Nephron progenitor cell (in vitro differentiated cells): ENCODE data around the gene MARS2.
A peak's percentile ranks its signal among the peaks of the same experiment; 100 is the strongest.

Experiments
- DNase-seq: peaks from one replicate; pipeline ENCODE4 v3.0.0; 2021
- H3K27ac Mint-ChIP-seq: 2 replicates; pipeline ENCODE4 v1.8.0; 2021; ENCODE audit warnings: mild to moderate bottlenecking, moderate library complexity, mixed read lengths
- H3K27me3 Mint-ChIP-seq: 2 replicates; pipeline ENCODE4 v1.8.0; 2021; ENCODE audit warnings: mild to moderate bottlenecking, low read depth, mixed read lengths; ENCODE audit not compliant: poor library complexity
- H3K36me3 Mint-ChIP-seq: 2 replicates; pipeline ENCODE4 v1.8.0; 2021; ENCODE audit warnings: low read depth, mixed read lengths
- H3K4me1 Mint-ChIP-seq: 2 replicates; pipeline ENCODE4 v1.8.0; 2021; ENCODE audit warnings: mixed read lengths
- H3K4me3 Mint-ChIP-seq: 2 replicates; pipeline ENCODE4 v1.8.0; 2021; ENCODE audit warnings: mild to moderate bottlenecking, moderate library complexity, mixed read lengths
- H3K9me3 Mint-ChIP-seq: 2 replicates; pipeline ENCODE4 v1.8.0; 2021; ENCODE audit warnings: mild to moderate bottlenecking, moderate library complexity, mixed read lengths
- CTCF ChIP-seq: fragments of 200-600 bp; sonication (generic); IDR thresholded peaks from 2 replicates; pipeline ENCODE4 v1.5.0; 2021; ENCODE audit warnings: antibody characterized with exemption

Gene MARS2

GRCh38 chr2:197672371-197672893, 32.7 kb upstream of the MARS2 start:
- TF ChIP-seq CTCF = no peak
- peak overlapping the region; percentile 17 for H3K27ac Mint-ChIP-seq
- peaks cover 36% of the 10 kb centered on the region for H3K9me3 Mint-ChIP-seq
- H3K4me1 Mint-ChIP-seq = peaks cover 28% of the 10 kb centered on the region
- no peaks in the 10 kb centered on the region for H3K27me3 Mint-ChIP-seq
- peaks cover 54% of the 10 kb centered on the region for H3K36me3 Mint-ChIP-seq
- no peak for DNase-seq
- H3K4me3 Mint-ChIP-seq = peak overlapping the region; percentile 83

DNA sequence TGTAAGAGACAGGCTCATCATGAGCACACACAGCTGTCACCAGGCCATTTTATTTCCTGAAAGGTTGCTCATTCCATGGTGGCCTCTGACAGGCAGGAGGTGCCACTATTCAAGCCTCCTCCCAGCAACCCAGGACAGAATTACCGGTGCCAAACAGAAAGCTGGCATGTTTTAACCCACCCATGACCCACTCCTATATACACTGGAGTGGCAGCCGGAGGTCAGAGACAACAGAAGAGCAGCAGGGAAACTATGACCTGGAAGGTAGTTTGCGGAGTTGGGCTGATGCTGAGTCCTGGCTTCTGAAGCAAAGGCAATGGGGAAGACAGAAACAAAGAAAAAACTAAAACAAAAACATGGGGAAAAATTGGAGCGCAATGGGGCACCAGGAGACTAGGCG, 32.1 kb upstream of the MARS2 start:
- peaks cover 29% of the 10 kb centered on the region for H3K9me3 Mint-ChIP-seq
- TF ChIP-seq CTCF = no peak
- H3K27me3 Mint-ChIP-seq = no peaks in the 10 kb centered on the region
- peak overlapping the region; percentile 35 for H3K27ac Mint-ChIP-seq
- H3K4me3 Mint-ChIP-seq = peak overlapping the region; percentile 83
- peaks cover 28% of the 10 kb centered on the region for H3K4me1 Mint-ChIP-seq
- H3K36me3 Mint-ChIP-seq = peaks cover 47% of the 10 kb centered on the region
- DNase-seq = peak; percentile 5

DNA sequence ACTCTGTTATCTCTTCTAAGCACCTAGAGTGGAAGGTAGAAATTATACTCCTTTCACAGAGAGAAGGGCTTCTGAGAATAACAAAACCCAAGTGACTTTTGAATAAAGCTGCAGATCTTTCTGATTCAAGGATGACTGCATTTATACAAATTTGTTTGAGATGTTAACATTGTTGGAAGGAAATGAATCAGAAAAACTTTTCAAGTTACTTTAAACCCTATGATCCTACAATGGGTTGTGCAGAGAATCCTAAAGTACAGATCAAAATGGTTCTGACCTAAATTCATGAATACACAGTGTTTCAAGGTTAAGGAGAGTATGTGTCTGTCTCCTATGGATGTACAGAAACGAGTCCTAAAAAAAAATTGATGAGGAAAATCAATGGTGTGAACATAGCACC, 31.6 kb upstream of the MARS2 start:
- Mint-ChIP-seq H3K4me1 (peaks cover 28% of the 10 kb centered on the region), H3K27me3 (no peaks in the 10 kb centered on the region), H3K36me3 (peaks cover 43% of the 10 kb centered on the region), H3K9me3 (peaks cover 28% of the 10 kb centered on the region), H3K27ac (no peak overlapping the region), H3K4me3 (peak overlapping the region; percentile 83)
- DNase-seq = no peak
- TF ChIP-seq CTCF = no peak

DNA sequence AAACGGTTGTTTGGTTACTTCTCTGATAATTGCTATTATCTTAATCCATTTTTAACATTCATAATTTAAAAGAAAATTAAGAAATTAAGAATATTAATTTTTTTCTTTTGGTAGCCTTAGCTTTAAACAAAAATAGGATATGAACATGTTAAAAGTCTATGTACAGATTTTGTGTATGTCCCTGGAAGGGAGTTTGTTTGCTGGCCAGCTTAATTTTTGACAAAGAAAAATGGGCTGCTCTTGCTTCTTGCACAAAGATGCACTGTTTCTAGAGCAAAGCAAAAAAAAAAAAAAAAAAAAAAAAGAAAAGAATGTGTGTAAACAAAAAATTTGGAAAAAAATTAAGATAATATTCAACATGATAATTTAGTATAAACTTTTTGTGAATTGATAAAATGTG, 31.1 kb upstream of the MARS2 start:
- Mint-ChIP-seq H3K9me3 (peaks cover 23% of the 10 kb centered on the region), H3K36me3 (peaks cover 38% of the 10 kb centered on the region), H3K27me3 (no peaks in the 10 kb centered on the region), H3K4me1 (peaks cover 28% of the 10 kb centered on the region), H3K27ac (no peak overlapping the region), H3K4me3 (peak overlapping the region; percentile 83)
- no peak for TF ChIP-seq CTCF
- DNase-seq = no peak

DNA sequence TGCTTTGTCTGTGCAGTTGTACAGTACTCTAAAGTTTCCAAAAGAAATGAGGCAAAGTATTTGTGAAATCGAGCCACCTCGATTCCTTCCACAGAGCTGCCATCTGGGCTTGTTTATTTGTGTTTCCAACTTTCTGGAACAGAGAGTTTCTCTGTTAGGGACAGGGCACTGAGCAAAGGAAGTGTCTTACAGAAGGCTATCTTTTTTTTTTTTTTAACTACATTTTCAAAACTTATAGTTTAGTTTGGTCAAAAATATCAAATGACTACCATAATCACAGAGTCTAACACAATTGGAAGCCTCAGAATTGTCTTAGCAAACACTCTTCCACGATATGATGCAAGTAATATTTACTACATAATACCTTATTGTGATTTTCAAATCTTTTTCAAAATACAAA, 30.6 kb upstream of the MARS2 start:
- no peak for TF ChIP-seq CTCF
- H3K4me3 Mint-ChIP-seq = peak overlapping the region; percentile 83

GRCh38 chr2:197675246-197675645, 29.9 kb upstream of the MARS2 start, which contains the start of gene RFTN2:
Gene RFTN2 (minus strand): TSS chr2:197675587. CDS start chr2:197675458, 129 bp downstream.
- TF ChIP-seq CTCF = no peak
- H3K27me3 Mint-ChIP-seq = no peaks in the 10 kb centered on the region
- peak within 1 kb of the TSS; percentile 83 for H3K4me3 Mint-ChIP-seq
- DNase-seq = no peak
- peaks cover 12% of the 10 kb centered on the region for H3K9me3 Mint-ChIP-seq
- peaks cover 28% of the 10 kb centered on the region for H3K4me1 Mint-ChIP-seq
- H3K27ac Mint-ChIP-seq = peak within 1 kb of the TSS; percentile 95
- peaks cover 27% of the 10 kb centered on the region for H3K36me3 Mint-ChIP-seq

More for the DNA sequence above, 30.6 kb upstream of the MARS2 start:
- Mint-ChIP-seq H3K27ac (no peak overlapping the region), H3K36me3 (peaks cover 33% of the 10 kb centered on the region), H3K27me3 (no peaks in the 10 kb centered on the region), H3K4me1 (peaks cover 28% of the 10 kb centered on the region), H3K9me3 (peaks cover 18% of the 10 kb centered on the region)
- peak; percentile 8 for DNase-seq
